ENCODE results near the gene RPL10. TPM values are rescaled to one million over a fixed set of nuclear protein-coding genes. Genes with fewer than 3 reads are reported as not detected.
"Not testable (repeated sequence)": the region's sequence is repeated elsewhere in the genome, so short reads cannot be mapped to it uniquely, and the experiment has no call there.

Gene RPL10
- total and polyA plus RNA-seq, 2 donors (not counting 3 experiments of a cell fraction or from before 2014, with no cell fraction given): 2,493 to 7,586 TPM

DNA sequence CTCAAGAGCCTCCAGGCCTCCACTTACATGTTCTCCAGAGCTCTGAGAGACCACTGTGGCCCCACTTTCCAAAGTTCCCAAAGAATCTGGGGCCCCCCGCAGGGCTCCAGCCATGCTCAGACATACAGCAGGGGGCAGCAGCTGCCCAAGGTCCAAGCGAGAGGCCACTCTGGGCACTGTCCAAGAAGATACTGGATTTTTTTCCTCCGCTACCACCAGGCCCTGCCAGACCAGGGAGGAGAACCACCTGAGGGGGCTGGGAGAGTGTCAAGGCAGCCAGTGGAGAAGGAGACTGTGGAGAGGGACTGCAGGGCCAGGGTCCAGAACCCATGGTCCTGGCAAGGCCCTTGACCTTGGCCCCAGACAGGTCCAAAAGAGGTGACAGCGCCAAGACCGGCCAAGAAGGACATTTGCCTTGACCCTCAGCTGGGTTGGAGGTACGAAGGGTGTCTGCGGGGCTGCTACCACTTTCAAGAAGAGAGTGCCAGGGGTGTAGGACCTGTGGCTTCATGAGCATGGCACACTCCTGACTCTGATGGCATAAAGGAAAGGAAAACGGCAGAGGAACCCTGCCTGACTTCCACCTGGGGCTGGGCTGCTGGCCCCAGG, 13.8 kb upstream of the RPL10 start:
- POLR2A ChIA-PET: no interaction called here
- Histone ChIP-seq H3K27me3 (ENCODE audit: control insufficient read depth in 2 of 2, insufficient read depth in 2 of 2, low read length in 2 of 2) (no peaks in the 10 kb centered on the region), H3K9me1 (replicated peaks; ENCODE audit: control insufficient read depth, extremely low read depth, insufficient read depth, low read length) (no peaks in the 10 kb centered on the region), H4K20me1 (replicated peaks; ENCODE audit: control insufficient read depth, extremely low read depth, insufficient read depth, low read length) (no peaks in the 10 kb centered on the region), H3K27ac (ENCODE audit: insufficient read depth, low read depth, low read length) (no peak overlapping the region), H3K36me3 (ENCODE audit: control insufficient read depth in 2 of 2, extremely low read depth in 1 of 2, insufficient read depth in 2 of 2, low read length in 2 of 2) (no peaks in the 10 kb centered on the region), H3K4me1 (ENCODE audit: control insufficient read depth, extremely low read depth, insufficient read depth, low read length) (no peaks in the 10 kb centered on the region), H3K4me3 (replicated peaks in 1 of 3; ENCODE audit: insufficient read depth in 1 of 3, low read depth in 1 of 3, low read length in 3 of 3) (no peak overlapping the region), H3K4me2 (ENCODE audit: insufficient read depth, low read length) (no peak overlapping the region), H3K79me2 (ENCODE audit: control insufficient read depth, insufficient read depth, low read length) (peaks cover 16% of the 10 kb centered on the region), H3K9ac (replicated peaks; ENCODE audit: extremely low read depth, insufficient read depth, low read length) (no peak overlapping the region), H3K9me3 (replicated peaks; ENCODE audit: control insufficient read depth, insufficient read depth, low read length) (no peaks in the 10 kb centered on the region), H2AFZ (ENCODE audit: low read depth, low read length) (no peak overlapping the region)
- no peak for DNase-seq (ENCODE audit: low read depth, low spot score)
- dilution Hi-C loops (cut with MboI; ENCODE audit: extremely low pct_ligation_motif_present, low sequenced_read_pairs): no loop called here
- CTCF ChIA-PET: interaction anchor here (1.1 to 2.6 kb wide), 3 partner anchors 11 to 143 kb away, joined by 3 to 16 read pairs (median 7); partner anchors contain the start of gene FLNA
- FAIRE-seq: no peak
- TF ChIP-seq EZH2 (IDR thresholded peaks at IDR 0.05; ENCODE audit: borderline replicate concordance, low read depth, low read length, severe bottlenecking) (no peak), FOS (IDR thresholded peaks at IDR 0.05; ENCODE audit: borderline replicate concordance, insufficient read depth, low read length) (no peak), JUN (IDR thresholded peaks at IDR 0.05; ENCODE audit: borderline replicate concordance, insufficient read depth, insufficient read length, low read depth) (no peak), GATA2 (IDR thresholded peaks at IDR 0.05; ENCODE audit: insufficient read depth, insufficient read length, low read depth, low read length) (no peak), MYC (IDR thresholded peaks at IDR 0.05; ENCODE audit: low read depth, low read length) (no peak), POLR2AphosphoS5 (IDR thresholded peaks at IDR 0.05; ENCODE audit: insufficient read depth, low read depth, low read length) (no peak), POLR2A (IDR thresholded peaks at IDR 0.05; ENCODE audit: low read depth, low read length) (no peak)
- TF ChIP-seq, protein P1, sequence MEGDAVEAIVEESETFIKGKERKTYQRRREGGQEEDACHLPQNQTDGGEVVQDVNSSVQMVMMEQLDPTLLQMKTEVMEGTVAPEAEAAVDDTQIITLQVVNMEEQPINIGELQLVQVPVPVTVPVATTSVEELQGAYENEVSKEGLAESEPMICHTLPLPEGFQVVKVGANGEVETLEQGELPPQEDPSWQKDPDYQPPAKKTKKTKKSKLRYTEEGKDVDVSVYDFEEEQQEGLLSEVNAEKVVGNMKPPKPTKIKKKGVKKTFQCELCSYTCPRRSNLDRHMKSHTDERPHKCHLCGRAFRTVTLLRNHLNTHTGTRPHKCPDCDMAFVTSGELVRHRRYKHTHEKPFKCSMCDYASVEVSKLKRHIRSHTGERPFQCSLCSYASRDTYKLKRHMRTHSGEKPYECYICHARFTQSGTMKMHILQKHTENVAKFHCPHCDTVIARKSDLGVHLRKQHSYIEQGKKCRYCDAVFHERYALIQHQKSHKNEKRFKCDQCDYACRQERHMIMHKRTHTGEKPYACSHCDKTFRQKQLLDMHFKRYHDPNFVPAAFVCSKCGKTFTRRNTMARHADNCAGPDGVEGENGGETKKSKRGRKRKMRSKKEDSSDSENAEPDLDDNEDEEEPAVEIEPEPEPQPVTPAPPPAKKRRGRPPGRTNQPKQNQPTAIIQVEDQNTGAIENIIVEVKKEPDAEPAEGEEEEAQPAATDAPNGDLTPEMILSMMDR (IDR thresholded peaks at IDR 0.05; ENCODE audit: extremely low read depth in 1 of 2, insufficient read depth in 1 of 2, low read depth in 1 of 2, low read length in 2 of 2): peak; percentile 30 to 44
- TF ChIP-seq, protein P2, sequence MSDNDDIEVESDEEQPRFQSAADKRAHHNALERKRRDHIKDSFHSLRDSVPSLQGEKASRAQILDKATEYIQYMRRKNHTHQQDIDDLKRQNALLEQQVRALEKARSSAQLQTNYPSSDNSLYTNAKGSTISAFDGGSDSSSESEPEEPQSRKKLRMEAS (IDR thresholded peaks at IDR 0.05; ENCODE audit: insufficient read depth, insufficient read length): no peak
- intact Hi-C loops (cut with micrococcal nuclease): no loop called here
- no TSS peak for BruUV-seq (replicated peaks)

DNA sequence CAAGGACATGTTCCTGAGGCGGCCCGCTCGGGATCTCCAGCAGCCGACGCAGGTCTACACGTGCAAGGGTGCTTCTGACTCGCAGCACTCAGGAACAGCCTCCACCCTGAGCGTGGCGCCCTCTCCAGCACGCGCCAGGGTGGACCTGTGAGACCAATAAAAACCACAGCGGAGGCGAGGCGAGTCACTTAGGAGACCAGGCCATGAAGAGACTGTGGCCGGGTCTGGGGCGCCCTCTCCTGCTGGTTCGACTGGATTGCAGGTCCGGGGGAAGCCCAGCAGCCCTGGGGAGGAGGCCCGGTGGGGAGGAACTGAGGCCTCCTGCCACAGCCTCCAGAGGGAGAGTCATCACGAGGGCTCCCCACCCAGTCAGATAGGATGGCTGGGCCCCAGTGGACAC, 10.1 kb upstream of the RPL10 start:
- intact Hi-C loops (cut with micrococcal nuclease); H3K4me1 ChIP-seq (ENCODE audit: control insufficient read depth, extremely low read depth, insufficient read depth, low read length); H3K9me3 ChIP-seq (replicated peaks; ENCODE audit: control insufficient read depth, insufficient read depth, low read length); H3K4me3 ChIP-seq (replicated peaks in 1 of 3; ENCODE audit: insufficient read depth in 1 of 3, low read depth in 1 of 3, low read length in 3 of 3); H3K9ac ChIP-seq (replicated peaks; ENCODE audit: extremely low read depth, insufficient read depth, low read length); H3K9me1 ChIP-seq (replicated peaks; ENCODE audit: control insufficient read depth, extremely low read depth, insufficient read depth, low read length); dilution Hi-C loops (cut with MboI; ENCODE audit: extremely low pct_ligation_motif_present, low sequenced_read_pairs); H3K79me2 ChIP-seq (ENCODE audit: control insufficient read depth, insufficient read depth, low read length); H2AFZ ChIP-seq (ENCODE audit: low read depth, low read length); H3K27ac ChIP-seq (ENCODE audit: insufficient read depth, low read depth, low read length); BruUV-seq (replicated peaks); H4K20me1 ChIP-seq (replicated peaks; ENCODE audit: control insufficient read depth, extremely low read depth, insufficient read depth, low read length); POLR2A ChIA-PET; CTCF ChIA-PET; DNase-seq (ENCODE audit: low read depth, low spot score); H3K4me2 ChIP-seq (ENCODE audit: insufficient read depth, low read length); H3K27me3 ChIP-seq (ENCODE audit: control insufficient read depth in 2 of 2, insufficient read depth in 2 of 2, low read length in 2 of 2); H3K36me3 ChIP-seq (ENCODE audit: control insufficient read depth in 2 of 2, extremely low read depth in 1 of 2, insufficient read depth in 2 of 2, low read length in 2 of 2): not testable (repeated sequence)
- FAIRE-seq: peak; percentile 97

DNA sequence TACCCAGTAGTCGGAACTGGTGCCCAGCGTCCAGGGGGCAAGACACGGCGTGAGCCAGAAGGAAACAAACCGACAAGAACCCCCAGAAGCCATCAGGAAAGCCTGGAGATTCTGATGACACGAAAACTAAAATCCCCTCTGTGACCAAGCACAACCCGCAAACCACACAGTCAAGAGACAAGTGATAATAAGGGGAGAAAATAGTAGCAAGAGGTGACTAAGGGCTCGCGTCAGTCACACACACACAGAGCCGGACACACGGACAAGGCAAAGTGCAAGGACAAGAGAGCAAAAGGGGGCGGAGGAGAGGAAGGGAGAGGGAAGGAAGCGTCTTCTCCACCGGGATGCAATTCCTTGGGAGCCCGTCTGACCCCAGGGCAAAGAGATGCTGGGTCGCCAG, 9.5 kb upstream of the RPL10 start:
- intact Hi-C loops (cut with micrococcal nuclease); POLR2A ChIA-PET; CTCF ChIA-PET; H3K79me2 ChIP-seq (ENCODE audit: control insufficient read depth, insufficient read depth, low read length); BruUV-seq (replicated peaks); H4K20me1 ChIP-seq (replicated peaks; ENCODE audit: control insufficient read depth, extremely low read depth, insufficient read depth, low read length); H3K9me1 ChIP-seq (replicated peaks; ENCODE audit: control insufficient read depth, extremely low read depth, insufficient read depth, low read length); dilution Hi-C loops (cut with MboI; ENCODE audit: extremely low pct_ligation_motif_present, low sequenced_read_pairs); DNase-seq (ENCODE audit: low read depth, low spot score); H3K9ac ChIP-seq (replicated peaks; ENCODE audit: extremely low read depth, insufficient read depth, low read length); H3K4me2 ChIP-seq (ENCODE audit: insufficient read depth, low read length); H3K36me3 ChIP-seq (ENCODE audit: control insufficient read depth in 2 of 2, extremely low read depth in 1 of 2, insufficient read depth in 2 of 2, low read length in 2 of 2); H3K27me3 ChIP-seq (ENCODE audit: control insufficient read depth in 2 of 2, insufficient read depth in 2 of 2, low read length in 2 of 2); H3K4me3 ChIP-seq (replicated peaks in 1 of 3; ENCODE audit: insufficient read depth in 1 of 3, low read depth in 1 of 3, low read length in 3 of 3); H3K9me3 ChIP-seq (replicated peaks; ENCODE audit: control insufficient read depth, insufficient read depth, low read length); H2AFZ ChIP-seq (ENCODE audit: low read depth, low read length); H3K27ac ChIP-seq (ENCODE audit: insufficient read depth, low read depth, low read length); H3K4me1 ChIP-seq (ENCODE audit: control insufficient read depth, extremely low read depth, insufficient read depth, low read length): not testable (repeated sequence)
- FAIRE-seq: peak; percentile 93

Measured in endothelial cell of umbilical vein (primary cell).